IMR-90 (cell line): Measurements from ENCODE around the gene AUNIP. TPM values are rescaled to one million over a fixed set of nuclear protein-coding genes. Genes with fewer than 3 reads are reported as not detected.

Experiments
- ATAC-seq: fragments of 200-7000 bp; cut with Tn5 transposase; 2 replicates; pipeline ENCODE4 v1.9.1; 2020; ENCODE audit warnings: low read depth, mild to moderate bottlenecking, moderate library complexity
- BruUV-seq: library from RNA; stranded (reverse); fragments of 400-500 nt; replicated peaks from 2 replicates; lab custom pipeline; 2021; lab: Mats Ljungman, UMichigan
- CTCF ChIA-PET: fragments of 300-600 bp; formaldehyde crosslinking; extraction: SDS; loops from one replicate; lab custom pipeline; 2021; ENCODE audit warnings: antibody characterized with exemption; lab: Yijun Ruan, JAX
- POLR2A ChIA-PET: fragments of 300-600 bp; sonication (Branson Sonifier 250); formaldehyde crosslinking; loops from one replicate; lab custom pipeline; 2022; ENCODE audit warnings: antibody characterized with exemption; ENCODE audit not compliant: unreplicated experiment; lab: Charles Lee
- DNase-seq: peaks from one replicate; pipeline ENCODE4 v3.0.0; 2013
- H2AFZ ChIP-seq: replicated peaks from 2 replicates; pipeline ENCODE3; 2013; ENCODE audit warnings: low read length, mild to moderate bottlenecking; ENCODE audit not compliant: poor library complexity
- H2AK5ac ChIP-seq: 2 replicates; pipeline ENCODE4 v1.6.1; 2013; ENCODE audit warnings: low read depth, low read length, inconsistent platforms
- H2AK9ac ChIP-seq: replicated peaks from 2 replicates; pipeline ENCODE3; 2013; ENCODE audit warnings: mild to moderate bottlenecking, low read depth, low read length, moderate library complexity; ENCODE audit not compliant: poor library complexity
- H2BK120ac ChIP-seq: 2 replicates; pipeline ENCODE4 v1.6.1; 2013; ENCODE audit warnings: low read depth, low read length, inconsistent platforms
- H2BK15ac ChIP-seq: 3 replicates; pipeline ENCODE4 v1.6.1; 2013; ENCODE audit warnings: low read depth, low read length, inconsistent platforms
- H2BK20ac ChIP-seq: 2 replicates; pipeline ENCODE4 v1.6.1; 2013; ENCODE audit warnings: low read depth, mild to moderate bottlenecking, inconsistent platforms, low read length, moderate library complexity
- H2BK5ac ChIP-seq: 2 replicates; pipeline ENCODE4 v1.6.1; 2013; ENCODE audit warnings: mild to moderate bottlenecking, low read depth, low read length, inconsistent platforms; ENCODE audit not compliant: poor library complexity, severe bottlenecking
- H3K14ac ChIP-seq: replicated peaks from 2 replicates; pipeline ENCODE4 v1.6.1; 2013; ENCODE audit warnings: low read depth, low read length, inconsistent platforms
- H3K18ac ChIP-seq: 2 replicates; pipeline ENCODE4 v1.6.1; 2013; ENCODE audit warnings: low read depth, low read length, control low read depth
- H3K23ac ChIP-seq: 2 replicates; pipeline ENCODE4 v1.6.1; 2013; ENCODE audit warnings: low read depth, low read length, inconsistent platforms
- H3K27ac ChIP-seq: 2 replicates; pipeline ENCODE4 v1.5.1; 2013; ENCODE audit warnings: mild to moderate bottlenecking, control low read depth, low read length; ENCODE audit not compliant: insufficient read depth
- H3K27me3 ChIP-seq: 2 replicates; pipeline ENCODE4 v1.6.1; 2013; ENCODE audit warnings: low read length; ENCODE audit not compliant: control insufficient read depth, insufficient read depth
- H3K36me3 ChIP-seq: 2 replicates; pipeline ENCODE4 v1.6.1; 2013; ENCODE audit warnings: low read length, mixed read lengths; ENCODE audit not compliant: control insufficient read depth, insufficient read depth
- H3K4ac ChIP-seq: 2 replicates; pipeline ENCODE4 v1.6.1; 2013; ENCODE audit warnings: low read depth, low read length, inconsistent platforms
- H3K4me1 ChIP-seq: 2 replicates; pipeline ENCODE4 v1.6.1; 2013; ENCODE audit warnings: low read length, mixed read lengths; ENCODE audit not compliant: control insufficient read depth, insufficient read depth
- H3K4me2 ChIP-seq: 2 replicates; pipeline ENCODE4 v1.6.1; 2013; ENCODE audit warnings: low read depth, mild to moderate bottlenecking, control low read depth, low read length, moderate library complexity
- H3K4me3 ChIP-seq: 2 replicates; pipeline ENCODE4 v1.5.1; 2013; ENCODE audit warnings: low read depth, mild to moderate bottlenecking, control low read depth, low read length, moderate library complexity; ENCODE audit not compliant: insufficient read depth
- H3K56ac ChIP-seq: 2 replicates; pipeline ENCODE4 v1.6.1; 2013; ENCODE audit warnings: low read length, inconsistent platforms; ENCODE audit not compliant: insufficient read depth; ENCODE audit errors: extremely low read depth
- H3K79me1 ChIP-seq, 2 experiments: 2 replicates each; pipeline ENCODE4 v1.6.1; 2013; ENCODE audit warnings: low read length in 2 of 2, inconsistent platforms in 1 of 2, low read depth in 1 of 2
- H3K9ac ChIP-seq: 2 replicates; pipeline ENCODE4 v1.6.1; 2013; ENCODE audit warnings: low read depth, low read length, control low read depth
- H3K9me1 ChIP-seq: 2 replicates; pipeline ENCODE4 v1.6.1; 2013; ENCODE audit warnings: low read length, inconsistent platforms; ENCODE audit not compliant: insufficient read depth
- H3K9me3 ChIP-seq: 2 replicates; pipeline ENCODE4 v1.6.1; 2013; ENCODE audit warnings: low read length; ENCODE audit not compliant: control insufficient read depth, insufficient read depth
- H4K20me1 ChIP-seq: 2 replicates; pipeline ENCODE4 v1.6.1; 2013; ENCODE audit warnings: low read length, inconsistent platforms; ENCODE audit not compliant: insufficient read depth
- H4K5ac ChIP-seq: 2 replicates; pipeline ENCODE4 v1.6.1; 2013; ENCODE audit warnings: mild to moderate bottlenecking, low read depth, low read length, control low read depth
- H4K8ac ChIP-seq, 2 experiments: 2 replicates each; pipeline ENCODE4 v1.6.1; 2013; ENCODE audit warnings: low read depth in 2 of 2, low read length in 2 of 2, control low read depth in 1 of 2, inconsistent platforms in 1 of 2
- H4K91ac ChIP-seq: 2 replicates; pipeline ENCODE4 v1.6.1; 2013; ENCODE audit warnings: low read depth, low read length, inconsistent platforms; ENCODE audit not compliant: insufficient read depth
- BHLHE40 ChIP-seq: fragments of 150-350 bp; IDR thresholded peaks from 2 replicates; pipeline ENCODE4 v1.6.1; 2016; ENCODE audit warnings: mild to moderate bottlenecking, low read depth, low read length
- CEBPB ChIP-seq: IDR thresholded peaks from 2 replicates; pipeline ENCODE4 v1.6.1; 2012; ENCODE audit warnings: low read depth, low read length, improper control_type of control experiment
- CHD1 ChIP-seq: IDR thresholded peaks from 2 replicates; pipeline ENCODE4 v1.6.1; 2012; ENCODE audit warnings: low read depth, low read length, improper control_type of control experiment
- CTCF ChIP-seq: conservative IDR thresholded peaks from 2 replicates; pipeline ENCODE4 v1.5.1; 2012; ENCODE audit warnings: mild to moderate bottlenecking, low read depth, low read length, improper control_type of control experiment
- FOS ChIP-seq: fragments of 150-350 bp; IDR thresholded peaks from 2 replicates; pipeline ENCODE4 v1.6.1; 2016; ENCODE audit warnings: low read depth, low read length
- MAFK ChIP-seq: IDR thresholded peaks from 2 replicates; pipeline ENCODE4 v1.6.1; 2012; ENCODE audit warnings: low read depth, low read length, improper control_type of control experiment
- MAZ ChIP-seq: IDR thresholded peaks from 2 replicates; pipeline ENCODE4 v1.6.1; 2012; ENCODE audit warnings: low read depth, mild to moderate bottlenecking, low read length, improper control_type of control experiment, moderate library complexity, borderline replicate concordance
- MXI1 ChIP-seq: IDR thresholded peaks from 2 replicates; pipeline ENCODE4 v1.6.1; 2012; ENCODE audit warnings: low read depth, mild to moderate bottlenecking, low read length, moderate library complexity, borderline replicate concordance
- NFE2L2 ChIP-seq: fragments of 150-350 bp; IDR thresholded peaks from 2 replicates; pipeline ENCODE4 v1.6.1; 2016; ENCODE audit warnings: low read depth, mild to moderate bottlenecking, low read length
- POLR2A ChIP-seq: IDR thresholded peaks from 2 replicates; pipeline ENCODE4 v1.6.1; 2012; ENCODE audit warnings: mild to moderate bottlenecking, low read depth, low read length
- RAD21 ChIP-seq: IDR thresholded peaks from 2 replicates; pipeline ENCODE4 v1.6.1; 2012; ENCODE audit warnings: low read length, improper control_type of control experiment
- RCOR1 ChIP-seq: IDR thresholded peaks from 2 replicates; pipeline ENCODE4 v1.6.1; 2012; ENCODE audit warnings: mild to moderate bottlenecking, low read length, improper control_type of control experiment; ENCODE audit not compliant: insufficient replicate concordance
- RFX5 ChIP-seq: IDR thresholded peaks from 2 replicates; pipeline ENCODE4 v1.8.0; 2012; ENCODE audit warnings: low read depth, mild to moderate bottlenecking, low read length, moderate library complexity
- SMC3 ChIP-seq: fragments of 150-350 bp; IDR thresholded peaks from 2 replicates; pipeline ENCODE4 v1.6.1; 2016; ENCODE audit warnings: low read depth, mild to moderate bottlenecking, antibody characterized with exemption, low read length, moderate library complexity
- USF2 ChIP-seq: fragments of 150-350 bp; IDR thresholded peaks from 2 replicates; pipeline ENCODE4 v1.6.1; 2017; ENCODE audit warnings: mild to moderate bottlenecking, antibody characterized with exemption, low read length, low read depth
- WGBS, 2 experiments: methylation state at CpG; one replicate each; pipeline versions ENCODE4 v1.1.5 to v1.1.7; 2013; ENCODE audit warnings: missing lambda C conversion rate in 2 of 2; ENCODE audit not compliant: insufficient read length in 1 of 2; ENCODE audit errors: extremely low coverage in 2 of 2; 5-methylcytosine and 5-hydroxymethylcytosine counted together
- dilution Hi-C: fragments of 300-500 bp; cut with HindIII; formaldehyde crosslinking; loops from one replicate; pipeline ENCODE4 v1.14.3; 2018; ENCODE audit warnings: low sequenced_read_pairs; ENCODE audit not compliant: unreplicated experiment
- in situ Hi-C: fragments of 300-500 bp; cut with MboI; formaldehyde crosslinking; loops from 3 replicates; pipeline ENCODE4 v1.14.3; 2019; ENCODE audit warnings: low sequenced_read_pairs, inconsistent platforms, mixed read lengths
- intact Hi-C: fragments of 100-400 bp; cut with micrococcal nuclease; formaldehyde crosslinking; loops from 2 replicates; pipeline ENCODE4 v1.10.0; 2022
- polyA plus RNA-seq, 3 experiments: library from polyadenylated mRNA; depleted of rRNA; stranded (reverse); fragments of >200 nt; gene quantifications; 2 replicates each; pipeline ENCODE4 v1.2.3, GENCODE V29; 2012; ENCODE audit warnings: low replicate concordance in 1 of 3
- total RNA-seq: library from RNA; depleted of rRNA; stranded (reverse); fragments of >200 nt; gene quantifications from 2 replicates; pipeline ENCODE4 v1.2.3, GENCODE V29; 2012
- TF ChIP-seq, protein P1 (sequence below): fragments of 150-350 bp; IDR thresholded peaks from 2 replicates; pipeline ENCODE4 v1.6.1; 2016; ENCODE audit warnings: low read depth, mild to moderate bottlenecking, low read length, moderate library complexity, borderline replicate concordance

The AUNIP gene
- total and polyA plus RNA-seq, 2 of the 4 experiments (the other 2 are of a cell fraction): 2.4 to 5.0 TPM

DNA sequence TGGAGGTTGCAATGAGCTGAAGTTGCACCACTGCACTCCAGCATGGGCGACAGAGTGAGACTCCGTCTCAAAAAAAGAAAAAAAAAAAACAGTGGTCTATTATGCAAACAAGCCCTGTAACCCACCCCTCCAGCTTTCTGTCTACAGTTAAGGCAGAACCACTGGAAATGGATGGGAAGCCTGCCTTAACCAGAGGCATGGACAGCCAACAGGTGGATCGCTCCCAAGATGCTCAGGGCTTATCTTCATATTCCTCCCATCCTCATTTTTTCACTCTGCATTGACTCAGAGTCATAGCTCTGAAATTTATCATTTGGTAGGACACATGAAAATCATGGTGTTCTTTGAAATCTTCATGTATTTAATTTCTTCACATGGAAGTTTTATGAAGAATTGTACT, 30.8 kb downstream of the AUNIP start:
- no peak overlapping the region for H2BK15ac ChIP-seq
- no peak overlapping the region for H3K14ac ChIP-seq
- H2BK20ac ChIP-seq: no peak overlapping the region
- H3K23ac ChIP-seq: no peak overlapping the region
- H3K27me3 ChIP-seq: no peaks in the 10 kb centered on the region
- H3K4me3 ChIP-seq: no peak overlapping the region
- H3K9me3 ChIP-seq: no peaks in the 10 kb centered on the region
- no peak overlapping the region for H2AFZ ChIP-seq
- H4K20me1 ChIP-seq: peaks cover 10% of the 10 kb centered on the region; the same call in 1 of the 2 replicates
- H3K27ac ChIP-seq: no peak overlapping the region
- no peaks in the 10 kb centered on the region; the same call in 1 of the 2 replicates for H3K9me1 ChIP-seq
- peaks cover 59% of the 10 kb centered on the region for H3K36me3 ChIP-seq
- peaks cover 24 to 38% of the 10 kb centered on the region in 2 experiments for H3K79me1 ChIP-seq
- no peak overlapping the region for H4K5ac ChIP-seq
- no peak overlapping the region for H3K18ac ChIP-seq
- POLR2A ChIA-PET: no interaction called here
- no peaks in the 10 kb centered on the region for H3K4me1 ChIP-seq
- no peak overlapping the region for H4K8ac ChIP-seq
- H3K4me2 ChIP-seq: no peak overlapping the region
- intact Hi-C loops (no loop called here), in situ Hi-C loops (loop anchor here (10.0 kb wide), 1 partner anchor 166 kb away; the partner anchor contains the start of gene PAFAH2), dilution Hi-C loops (no loop called here)
- no peak overlapping the region for H2AK9ac ChIP-seq
- no peak overlapping the region for H2BK5ac ChIP-seq
- CTCF ChIA-PET: no interaction called here
- no peak overlapping the region for H2BK120ac ChIP-seq
- ATAC-seq (no peak), DNase-seq (no peak)
- no peak for TF ChIP-seq SMC3
- TF ChIP-seq CEBPB: no peak
- no peak for TF ChIP-seq MAFK
- TF ChIP-seq RFX5: no peak
- no peak for TF ChIP-seq FOS
- no peak for TF ChIP-seq USF2
- no peak for TF ChIP-seq RCOR1
- no peak for TF ChIP-seq POLR2A
- no peak for TF ChIP-seq MXI1
- no peak for TF ChIP-seq RAD21
- TF ChIP-seq CHD1: no peak
- TF ChIP-seq NFE2L2: no peak
- TF ChIP-seq MAZ: no peak
- no peak for TF ChIP-seq BHLHE40
- TF ChIP-seq, protein P1, sequence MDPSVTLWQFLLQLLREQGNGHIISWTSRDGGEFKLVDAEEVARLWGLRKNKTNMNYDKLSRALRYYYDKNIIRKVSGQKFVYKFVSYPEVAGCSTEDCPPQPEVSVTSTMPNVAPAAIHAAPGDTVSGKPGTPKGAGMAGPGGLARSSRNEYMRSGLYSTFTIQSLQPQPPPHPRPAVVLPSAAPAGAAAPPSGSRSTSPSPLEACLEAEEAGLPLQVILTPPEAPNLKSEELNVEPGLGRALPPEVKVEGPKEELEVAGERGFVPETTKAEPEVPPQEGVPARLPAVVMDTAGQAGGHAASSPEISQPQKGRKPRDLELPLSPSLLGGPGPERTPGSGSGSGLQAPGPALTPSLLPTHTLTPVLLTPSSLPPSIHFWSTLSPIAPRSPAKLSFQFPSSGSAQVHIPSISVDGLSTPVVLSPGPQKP: no peak
- TF ChIP-seq CTCF: no peak
- no peak overlapping the region for H4K91ac ChIP-seq
- no peak overlapping the region for H2AK5ac ChIP-seq
- WGBS, 2 experiments: no CpG with 5 or more reads among the region's 3 CpGs
- BruUV-seq: no TSS peak
- H3K56ac ChIP-seq: no peak overlapping the region
- H3K4ac ChIP-seq: no peak overlapping the region
- no peak overlapping the region for H3K9ac ChIP-seq
